Fibroblast of gingiva (primary cell): ENCODE data around the gene RNF186.
"Not testable (repeated sequence)": the region's sequence is repeated elsewhere in the genome, so short reads cannot be mapped to it uniquely, and the experiment has no call there.

Experiments used
- DNase-seq: peaks from one replicate; pipeline ENCODE4 v3.0.0-alpha.2; 2011; ENCODE audit warnings: low read depth

RNF186 gene, protein sequence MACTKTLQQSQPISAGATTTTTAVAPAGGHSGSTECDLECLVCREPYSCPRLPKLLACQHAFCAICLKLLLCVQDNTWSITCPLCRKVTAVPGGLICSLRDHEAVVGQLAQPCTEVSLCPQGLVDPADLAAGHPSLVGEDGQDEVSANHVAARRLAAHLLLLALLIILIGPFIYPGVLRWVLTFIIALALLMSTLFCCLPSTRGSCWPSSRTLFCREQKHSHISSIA

DNA sequence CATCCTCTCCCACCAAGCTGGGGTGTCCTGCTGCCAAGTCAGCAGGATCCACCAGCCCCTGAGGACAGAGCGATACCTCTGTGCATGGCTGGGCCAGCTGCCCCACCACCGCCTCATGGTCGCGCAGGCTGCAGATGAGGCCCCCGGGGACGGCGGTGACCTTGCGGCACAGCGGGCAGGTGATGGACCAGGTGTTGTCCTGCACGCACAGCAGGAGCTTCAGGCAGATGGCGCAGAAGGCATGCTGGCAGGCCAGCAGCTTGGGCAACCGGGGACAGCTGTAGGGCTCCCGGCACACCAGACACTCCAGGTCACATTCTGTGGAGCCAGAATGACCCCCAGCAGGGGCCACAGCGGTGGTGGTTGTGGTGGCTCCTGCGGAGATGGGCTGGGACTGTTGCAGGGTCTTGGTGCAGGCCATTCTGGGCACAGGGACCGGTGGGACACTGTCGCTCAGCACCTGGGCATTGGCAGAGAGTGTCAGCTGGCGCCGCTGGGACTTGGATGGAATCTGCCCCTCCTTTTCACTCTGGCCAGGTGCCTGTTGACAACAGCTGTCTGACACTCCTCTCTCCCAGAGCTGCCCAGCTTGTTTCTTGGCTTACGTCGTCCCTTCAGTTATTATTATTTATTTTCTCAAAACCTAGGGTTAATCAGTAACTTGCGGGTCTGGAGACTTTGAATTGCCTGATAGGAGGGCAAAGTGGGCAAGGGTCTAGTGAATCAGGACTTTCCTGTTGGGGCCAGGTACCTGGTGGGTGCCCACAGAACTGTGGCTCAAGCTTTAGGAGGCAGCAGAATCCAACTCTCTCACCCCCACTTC, at the start of gene RNF186:
Gene RNF186, minus strand, starts transcription at position 603 of the 823 bp plus-strand sequence. Its CDS starts 182 bp downstream, at position 421.
- DNase-seq, result no peak

DNA sequence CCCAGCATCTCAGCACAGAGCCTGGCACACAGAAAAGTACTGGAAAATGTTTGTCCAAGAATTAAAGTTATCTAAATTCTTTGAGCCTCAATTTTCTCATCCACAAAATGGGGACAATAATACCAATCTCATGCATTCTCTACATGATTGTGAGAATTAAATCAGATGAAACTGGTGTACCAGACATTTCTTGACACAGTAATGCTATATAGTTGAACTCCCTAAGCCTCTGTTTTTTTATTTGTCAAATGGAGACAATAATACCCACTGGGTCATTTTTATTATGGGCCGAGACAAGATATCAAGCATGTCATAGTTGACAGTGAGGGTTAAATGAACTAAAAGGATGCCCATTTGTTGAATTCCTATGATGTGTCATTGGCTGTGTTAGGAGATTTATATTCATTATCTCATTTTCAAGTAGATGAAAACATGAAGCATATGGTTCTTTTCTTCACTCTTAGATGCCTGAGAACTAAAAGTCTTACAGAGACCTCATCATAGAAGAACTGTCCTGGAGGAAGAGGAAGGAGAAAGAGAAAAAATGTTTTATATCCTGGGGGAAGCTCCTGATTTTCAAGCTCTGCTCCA, 49.6 kb upstream of the RNF186 start:
- DNase-seq, result no peak

- no peak for DNase-seq
Measured at GRCh38 chr1:19862944-19863343, 47.9 kb upstream of the RNF186 start.

GRCh38 chr1:19861842-19862530, 46.9 kb upstream of the RNF186 start:
- no peak for DNase-seq

GRCh38 chr1:19861034-19861433, 46.0 kb upstream of the RNF186 start:
- DNase-seq, result no peak

DNA sequence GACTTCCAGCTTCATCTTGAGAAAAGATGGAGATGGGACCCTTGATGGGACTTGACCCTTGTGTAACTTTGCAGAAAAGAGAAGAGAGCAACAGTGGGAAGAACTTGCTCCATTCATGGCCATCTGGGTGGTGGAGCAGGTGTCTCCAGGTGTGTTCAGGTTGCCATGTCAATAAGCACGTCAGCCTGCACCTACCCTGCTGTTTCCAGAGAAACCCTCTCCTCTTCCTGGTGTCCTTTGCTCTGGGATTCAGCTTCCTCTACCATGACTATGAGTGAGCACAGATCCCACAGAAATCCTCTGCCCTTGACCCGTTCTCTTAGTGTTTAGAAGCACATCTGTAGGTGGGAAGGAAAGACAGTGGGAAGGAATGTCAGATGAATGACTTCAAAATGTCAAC, 45.3 kb upstream of the RNF186 start:
- DNase-seq, result no peak

GRCh38 chr1:19859876-19860275, 44.8 kb upstream of the RNF186 start:
- DNase-seq, result no peak

- no peak for DNase-seq
Measured at GRCh38 chr1:19858893-19859292, 43.8 kb upstream of the RNF186 start.

DNA sequence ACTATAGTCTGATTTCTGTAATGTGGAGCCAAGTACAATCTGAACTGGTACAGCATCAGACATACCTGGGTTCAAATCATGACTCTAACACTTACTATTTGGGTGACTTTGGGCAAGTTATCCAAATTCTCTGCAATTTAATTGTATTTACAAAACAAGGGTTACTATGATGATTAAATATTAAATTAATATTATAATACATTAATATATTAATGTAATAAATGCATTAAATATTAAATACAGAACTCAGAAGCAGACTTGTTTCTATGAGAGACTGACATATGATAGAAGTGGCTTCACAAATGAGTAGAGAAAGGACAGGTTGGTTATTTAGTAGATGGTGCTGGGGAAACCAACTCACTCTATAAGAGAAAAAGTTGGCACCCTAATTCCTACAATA, 39.8 kb upstream of the RNF186 start:
- DNase-seq, result no peak

DNA sequence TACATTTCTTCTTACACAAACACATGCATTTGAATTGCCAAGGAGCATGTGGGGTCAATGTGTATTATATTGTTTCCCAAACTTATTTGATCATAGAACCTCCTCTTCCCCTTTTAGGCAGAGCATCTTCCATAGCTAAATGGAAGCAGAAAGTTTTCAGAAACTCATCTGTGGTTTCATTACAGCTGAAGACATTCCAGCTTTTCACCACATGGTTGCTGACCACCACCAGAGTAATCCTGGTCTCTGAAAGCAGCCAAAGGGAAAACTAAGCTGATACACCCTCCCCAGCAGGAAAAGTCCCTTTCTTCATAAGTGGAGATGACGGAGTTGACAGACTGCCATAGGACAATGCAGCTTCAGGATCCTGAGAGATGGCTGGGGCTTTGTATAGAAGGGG, 37.0 kb upstream of the RNF186 start:
- DNase-seq, result no peak

DNA sequence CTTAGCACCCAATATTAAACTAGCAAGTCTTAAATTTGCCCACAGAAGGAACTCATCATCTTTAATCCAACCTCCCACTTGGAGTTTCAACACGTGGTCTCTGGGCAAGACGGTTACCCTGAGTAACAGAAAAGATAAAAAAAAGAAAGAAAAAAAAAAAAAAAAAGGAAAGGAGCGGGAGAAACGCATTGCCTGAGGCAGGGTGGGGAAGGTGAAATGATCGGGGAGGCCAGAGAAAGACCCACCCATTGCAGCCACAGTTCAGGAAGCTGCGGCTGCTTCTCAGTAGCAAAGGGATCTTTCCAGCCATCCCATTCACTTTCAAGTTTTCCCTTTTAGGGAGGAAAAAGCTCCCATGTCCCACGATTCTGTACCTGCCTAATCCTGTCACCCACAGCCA, 35.1 kb upstream of the RNF186 start:
- no peak for DNase-seq

DNA sequence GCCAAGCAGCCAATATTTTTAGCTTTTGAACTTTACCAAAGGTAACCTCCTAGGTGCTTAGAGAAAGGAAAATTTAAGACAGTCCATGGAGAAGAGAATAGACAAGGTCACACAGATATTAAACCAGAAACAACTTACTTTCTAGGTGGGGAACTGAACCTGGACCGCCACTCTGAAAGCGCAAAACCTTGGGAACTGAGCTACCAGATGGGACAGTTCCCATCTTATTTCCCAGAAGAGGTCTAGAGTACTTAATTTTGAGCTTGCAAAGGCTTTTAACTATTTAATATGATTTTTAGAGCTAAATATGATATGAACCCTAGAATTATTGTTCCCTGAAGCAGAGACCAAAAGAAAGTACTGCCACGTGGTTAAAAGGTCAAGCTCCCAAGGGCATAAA, 34.2 kb upstream of the RNF186 start:
- not testable (repeated sequence) for DNase-seq

- DNase-seq, result not testable (repeated sequence)
Measured at GRCh38 chr1:19847334-19847733, 32.3 kb upstream of the RNF186 start.

GRCh38 chr1:19846338-19846737, 31.3 kb upstream of the RNF186 start:
- DNase-seq, result no peak

DNA sequence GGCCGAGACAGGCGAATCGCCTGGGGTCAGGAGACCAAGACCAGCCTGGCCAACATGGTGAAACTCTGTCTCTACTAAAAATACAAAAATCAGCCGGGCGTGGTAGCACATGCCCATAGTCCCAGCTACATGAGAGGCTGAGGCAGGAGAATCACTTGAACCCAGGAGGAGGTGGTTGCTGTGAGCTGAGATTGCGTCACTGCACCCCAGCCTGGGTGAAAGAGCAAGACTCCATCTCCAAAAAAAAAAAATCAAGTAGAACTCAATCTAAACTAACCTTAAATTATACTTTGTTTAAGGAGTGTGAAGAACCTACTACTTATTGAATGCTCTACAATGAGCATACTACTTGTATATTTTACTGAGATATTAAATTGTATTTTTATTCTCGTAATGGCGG, 30.5 kb upstream of the RNF186 start:
- DNase-seq, result no peak

DNA sequence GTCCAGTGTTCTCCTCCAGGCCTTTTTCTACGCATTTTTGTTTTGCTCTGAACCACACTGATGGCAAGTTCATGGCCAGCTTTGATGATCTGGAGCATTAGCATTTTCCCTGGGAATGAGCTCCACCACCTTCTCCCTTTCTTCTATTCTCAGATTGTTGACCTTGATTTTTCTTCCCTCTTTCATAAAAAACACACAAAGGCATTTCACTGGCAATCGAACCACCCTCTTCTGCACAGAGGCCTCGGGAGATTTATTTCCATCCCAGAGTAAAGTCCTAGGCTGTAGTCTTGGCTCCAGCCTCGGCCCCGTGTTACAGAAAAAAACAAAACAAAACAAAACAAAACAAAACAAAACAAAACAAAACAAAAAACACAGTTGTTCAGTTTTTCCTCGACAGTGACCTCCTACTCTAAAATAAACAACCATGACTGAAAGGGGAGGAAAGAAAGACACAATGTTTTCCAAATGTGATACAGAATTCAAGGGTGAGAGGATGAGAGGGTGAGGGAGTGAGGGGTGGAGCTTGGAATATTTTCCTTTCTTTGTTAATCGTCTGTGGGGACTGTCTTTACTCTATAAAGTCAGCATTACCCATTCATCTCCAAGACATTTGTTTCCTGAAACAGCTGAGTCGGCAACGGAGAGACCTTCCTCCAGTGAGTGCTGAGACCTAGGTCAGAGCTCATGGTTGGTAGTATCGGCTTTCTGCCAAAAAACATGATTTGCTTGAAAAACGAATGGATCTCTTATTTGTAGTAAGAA, 29.8 kb upstream of the RNF186 start:
- DNase-seq, result no peak

DNA sequence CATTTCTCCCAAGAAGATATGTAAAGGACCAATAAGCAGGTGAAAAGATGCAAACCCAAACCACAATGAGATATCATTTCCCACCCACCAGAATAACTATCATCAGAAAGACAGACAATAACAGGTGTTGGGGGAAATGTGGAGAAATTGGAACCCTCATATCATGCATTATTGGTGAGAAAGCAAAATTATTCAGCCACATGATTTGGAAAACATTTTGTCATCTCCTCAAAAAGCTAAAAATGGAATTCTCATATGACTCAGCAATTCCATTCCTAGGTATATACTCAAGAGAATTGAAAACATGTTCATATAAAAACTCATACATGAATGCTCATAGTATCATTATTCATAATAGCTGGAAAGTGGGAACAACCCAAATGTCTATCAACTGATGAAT, 25.1 kb upstream of the RNF186 start:
- DNase-seq, result no peak

DNA sequence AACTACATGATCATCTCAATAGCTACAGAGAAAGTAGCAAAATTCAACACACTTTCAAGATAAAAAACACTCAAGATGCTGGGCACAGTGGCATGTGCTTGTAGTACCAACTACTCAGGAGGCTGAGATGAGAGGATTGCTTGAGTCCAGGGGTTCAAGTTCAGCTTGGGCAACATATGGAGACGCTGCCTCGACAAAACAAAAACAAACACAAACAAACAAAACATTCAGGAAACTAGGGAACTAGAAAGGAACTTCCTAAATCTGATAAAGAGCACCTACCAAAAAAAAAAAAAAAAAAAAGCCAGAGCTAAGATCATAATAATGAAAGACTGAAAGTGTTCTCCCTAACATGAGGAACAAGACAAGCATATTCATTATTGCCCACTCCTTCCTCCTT, 22.8 kb upstream of the RNF186 start:
- DNase-seq, result no peak

DNA sequence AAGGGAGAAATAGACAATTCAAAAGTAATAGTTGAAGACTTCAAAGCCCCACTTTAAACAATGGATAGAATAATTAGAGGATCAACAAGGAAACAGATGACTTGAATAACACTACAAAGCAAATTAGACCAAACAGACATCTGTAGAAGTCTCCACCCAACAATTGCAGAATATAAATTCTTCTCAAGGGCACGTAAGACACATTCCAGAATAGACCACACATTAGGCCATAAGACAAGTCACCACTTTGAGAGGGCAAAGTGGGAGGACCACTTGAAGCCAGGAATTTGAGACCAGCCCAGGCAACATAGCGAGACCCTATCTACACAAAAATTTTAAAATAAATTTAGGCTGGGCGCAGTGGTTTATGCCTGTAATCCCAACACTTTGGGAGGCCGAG, 20.5 kb upstream of the RNF186 start:
- DNase-seq, result no peak

DNA sequence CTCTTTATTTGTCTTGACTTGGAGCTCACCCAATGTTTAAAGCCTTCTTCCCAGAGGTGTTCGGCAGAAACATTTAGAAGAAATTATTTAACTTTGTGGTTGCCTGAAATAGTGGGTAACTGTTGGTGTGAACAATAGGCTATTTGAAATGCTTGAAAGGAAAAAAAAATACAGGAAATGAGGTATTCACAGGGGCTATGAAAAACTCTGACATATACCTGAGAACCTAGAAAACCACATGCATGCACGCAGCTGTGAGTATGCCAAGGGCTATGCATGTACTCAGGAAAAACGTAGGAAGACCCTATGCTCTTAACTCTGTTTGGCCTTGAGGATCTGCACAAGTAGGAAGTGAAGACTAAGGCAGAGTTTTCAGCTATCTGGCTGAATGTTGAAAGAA, 16.4 kb upstream of the RNF186 start:
- DNase-seq, result no peak

DNA sequence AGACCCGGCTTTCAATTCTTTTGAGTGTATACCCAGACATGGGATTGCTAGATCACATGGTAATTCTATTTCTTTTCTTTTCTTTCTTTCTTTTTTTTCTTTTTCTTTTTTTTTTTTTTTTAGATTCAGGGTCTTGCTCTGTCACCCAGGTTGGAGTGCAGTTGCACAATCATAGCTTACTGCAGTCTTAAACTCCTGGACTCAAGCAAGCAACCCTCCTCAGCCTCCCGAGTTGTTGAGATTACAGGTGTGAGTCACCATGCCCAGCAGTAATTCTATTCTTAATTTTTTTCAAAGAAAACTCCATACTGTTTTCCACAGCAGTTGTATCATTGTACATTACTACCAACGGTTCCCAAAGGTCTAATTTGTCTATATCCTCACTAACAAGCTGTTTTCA, 13.5 kb upstream of the RNF186 start:
- DNase-seq, result no peak

DNA sequence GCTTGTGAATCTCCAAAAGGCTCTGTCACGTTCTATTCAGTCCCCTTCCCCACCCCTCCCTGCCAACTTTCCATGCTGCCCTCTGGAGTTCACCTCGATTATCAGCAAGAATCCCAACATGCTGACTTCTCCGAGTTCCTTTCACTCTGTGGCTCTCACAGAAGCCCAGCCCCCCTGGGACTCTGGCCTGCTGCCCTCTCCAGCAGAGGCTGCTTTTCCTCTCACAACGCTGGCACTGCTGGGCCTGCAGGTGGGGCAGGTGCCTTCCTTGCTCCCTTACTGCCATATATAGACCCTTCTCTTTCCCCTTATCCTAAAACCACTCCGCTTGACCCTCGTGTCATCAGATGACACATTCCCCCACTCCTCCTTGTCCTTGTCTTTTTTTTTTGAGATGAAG, 10.2 kb upstream of the RNF186 start:
- no peak for DNase-seq
